Activated CD4-positive, alpha-beta memory T cell treated with anti-CD3 and anti-CD28 coated beads, Interleukin-2, amount 10 ng/mL, durations not matched to agents 7 days and 5 days (primary cell): Measurements from ENCODE around the gene LUC7L. TPM values are rescaled to one million over a fixed set of nuclear protein-coding genes. Genes with fewer than 3 reads are reported as not detected.
"Not testable (repeated sequence)": the region's sequence is repeated elsewhere in the genome, so short reads cannot be mapped to it uniquely, and the experiment has no call there.

Experiments used
- CTCF ChIA-PET: fragments of 350-600 bp; sonication (Branson Sonifier 250); formaldehyde crosslinking; loops from one replicate; lab custom pipeline; 2021; ENCODE audit warnings: antibody characterized with exemption, inconsistent platforms; lab: Charles Lee
- POLR2A ChIA-PET: fragments of 350-600 bp; sonication (Branson Sonifier 250); formaldehyde crosslinking; loops from one replicate; lab custom pipeline; 2021; ENCODE audit warnings: antibody characterized with exemption; lab: Charles Lee
- DNase-seq: peaks from one replicate; pipeline ENCODE4 v3.0.0-alpha.2; 2020
- H3K27ac Mint-ChIP-seq: one replicate; pipeline ENCODE4 v1.8.0; 2021; ENCODE audit warnings: mild to moderate bottlenecking, mixed read lengths
- H3K27me3 Mint-ChIP-seq: one replicate; pipeline ENCODE4 v1.8.0; 2021; ENCODE audit warnings: mixed read lengths
- H3K36me3 Mint-ChIP-seq: one replicate; pipeline ENCODE4 v1.8.0; 2021; ENCODE audit warnings: low read depth, mixed read lengths
- H3K4me1 Mint-ChIP-seq: one replicate; pipeline ENCODE4 v1.8.0; 2021; ENCODE audit warnings: mixed read lengths
- H3K4me3 Mint-ChIP-seq: one replicate; pipeline ENCODE4 v1.8.0; 2021; ENCODE audit warnings: mild to moderate bottlenecking, mixed read lengths
- H3K9me3 Mint-ChIP-seq: one replicate; pipeline ENCODE4 v1.8.0; 2021; ENCODE audit warnings: mixed read lengths
- total RNA-seq, 2 experiments: library from RNA; stranded (reverse); gene quantifications; one replicate each; pipeline ENCODE4 v1.2.3, GENCODE V29; 2021

Gene LUC7L
- total RNA-seq, 2 experiments from 2014 or later = 54.9 to 61.0 TPM

DNA sequence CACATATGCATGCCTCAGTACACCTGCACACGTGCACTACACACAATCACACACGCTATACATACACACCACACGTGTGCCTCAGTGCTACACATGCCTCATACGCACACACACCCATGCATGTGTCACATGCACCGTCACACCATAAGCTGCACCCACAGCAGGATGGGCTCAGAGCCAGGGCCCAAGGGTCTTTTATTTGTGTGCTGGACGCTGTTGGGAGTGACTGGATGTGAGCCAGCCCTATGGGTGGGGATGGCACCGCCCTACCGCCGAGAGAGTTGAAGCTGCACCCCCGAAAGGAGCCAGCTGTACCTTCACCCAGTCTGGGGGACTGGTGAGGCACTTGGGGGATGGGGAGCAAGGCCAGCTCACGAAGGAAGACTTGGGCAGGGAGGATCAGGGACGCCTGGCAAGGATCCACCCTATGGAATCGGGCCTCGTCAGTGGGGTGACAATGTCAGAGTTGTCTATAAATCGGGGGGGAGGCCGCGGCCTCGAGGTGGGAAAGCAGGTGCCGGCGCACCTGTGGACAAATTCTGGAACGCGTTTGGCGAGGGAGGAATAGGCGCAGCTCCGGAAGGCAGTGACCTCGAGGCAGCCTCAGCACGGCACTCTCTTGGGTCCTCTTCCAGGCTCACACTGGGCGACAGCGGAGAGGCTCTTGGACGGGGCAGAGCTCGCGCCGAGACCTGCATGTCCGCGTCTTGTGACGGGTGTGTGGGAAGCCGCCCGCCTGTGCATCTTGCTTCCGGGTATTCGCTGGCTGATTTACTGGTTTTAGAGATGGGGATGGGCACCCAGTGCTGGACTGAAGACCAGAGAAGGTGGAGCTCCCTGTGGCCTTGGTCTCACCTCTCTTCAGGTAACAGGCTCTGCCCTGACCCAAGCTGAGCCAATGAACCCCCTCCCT, 39.1 kb upstream of the LUC7L start:
- Mint-ChIP-seq H3K27ac (no peak overlapping the region), H3K36me3 (no peaks in the 10 kb centered on the region), H3K4me3 (no peak overlapping the region), H3K4me1 (peaks cover 3% of the 10 kb centered on the region), H3K9me3 (peaks cover 3% of the 10 kb centered on the region), H3K27me3 (peaks cover 4% of the 10 kb centered on the region)
- DNase-seq = no peak
- POLR2A ChIA-PET = no interaction called here
- CTCF ChIA-PET = no interaction called here

DNA sequence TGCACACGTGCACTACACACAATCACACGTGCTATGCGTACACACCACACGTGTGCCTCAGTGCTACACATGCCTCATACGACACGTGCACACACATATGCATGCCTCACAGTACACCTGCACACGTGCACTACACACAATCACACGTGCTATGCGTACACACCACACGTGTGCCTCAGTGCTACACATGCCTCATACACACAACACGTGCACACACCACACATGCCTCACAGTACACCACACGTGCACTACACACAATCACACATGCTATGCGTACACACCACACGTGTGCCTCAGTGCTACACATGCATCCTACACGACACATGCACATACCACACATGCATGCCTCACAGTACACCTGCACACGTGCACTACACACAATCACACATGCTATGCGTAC, 38.3 kb upstream of the LUC7L start:
- H3K27me3 Mint-ChIP-seq, H3K9me3 Mint-ChIP-seq, CTCF ChIA-PET, DNase-seq, H3K4me3 Mint-ChIP-seq, H3K36me3 Mint-ChIP-seq, H3K27ac Mint-ChIP-seq, H3K4me1 Mint-ChIP-seq, POLR2A ChIA-PET: not testable (repeated sequence)

- peaks cover 3% of the 10 kb centered on the region for H3K9me3 Mint-ChIP-seq
- no peak overlapping the region for H3K27ac Mint-ChIP-seq
- H3K4me1 Mint-ChIP-seq = peaks cover 3% of the 10 kb centered on the region
- peaks cover 5% of the 10 kb centered on the region for H3K36me3 Mint-ChIP-seq
- H3K4me3 Mint-ChIP-seq = no peak overlapping the region
- H3K27me3 Mint-ChIP-seq = no peaks in the 10 kb centered on the region
- CTCF ChIA-PET = no interaction called here
- no peak for DNase-seq
- POLR2A ChIA-PET = no interaction called here
These were observed 37.3 kb upstream of the LUC7L start for GRCh38 chr16:266258-267164.

- no peak for DNase-seq
These were observed 36.5 kb upstream of the LUC7L start for GRCh38 chr16:265711-266110.

GRCh38 chr16:265002-265529, 35.8 kb upstream of the LUC7L start:
- Mint-ChIP-seq H3K27me3 (no peaks in the 10 kb centered on the region), H3K4me3 (no peak overlapping the region), H3K4me1 (peaks cover 3% of the 10 kb centered on the region), H3K36me3 (peaks cover 5% of the 10 kb centered on the region), H3K9me3 (peaks cover 3% of the 10 kb centered on the region), H3K27ac (no peak overlapping the region)
- ChIA-PET POLR2A (no interaction called here), CTCF (no interaction called here)
- DNase-seq = no peak

More at GRCh38 chr16:265711-266110, 36.5 kb upstream of the LUC7L start:
- POLR2A ChIA-PET = no interaction called here
- CTCF ChIA-PET = no interaction called here
- Mint-ChIP-seq H3K27me3 (no peaks in the 10 kb centered on the region), H3K9me3 (peaks cover 3% of the 10 kb centered on the region), H3K36me3 (peaks cover 5% of the 10 kb centered on the region), H3K4me1 (peaks cover 3% of the 10 kb centered on the region), H3K27ac (no peak overlapping the region), H3K4me3 (no peak overlapping the region)

DNA sequence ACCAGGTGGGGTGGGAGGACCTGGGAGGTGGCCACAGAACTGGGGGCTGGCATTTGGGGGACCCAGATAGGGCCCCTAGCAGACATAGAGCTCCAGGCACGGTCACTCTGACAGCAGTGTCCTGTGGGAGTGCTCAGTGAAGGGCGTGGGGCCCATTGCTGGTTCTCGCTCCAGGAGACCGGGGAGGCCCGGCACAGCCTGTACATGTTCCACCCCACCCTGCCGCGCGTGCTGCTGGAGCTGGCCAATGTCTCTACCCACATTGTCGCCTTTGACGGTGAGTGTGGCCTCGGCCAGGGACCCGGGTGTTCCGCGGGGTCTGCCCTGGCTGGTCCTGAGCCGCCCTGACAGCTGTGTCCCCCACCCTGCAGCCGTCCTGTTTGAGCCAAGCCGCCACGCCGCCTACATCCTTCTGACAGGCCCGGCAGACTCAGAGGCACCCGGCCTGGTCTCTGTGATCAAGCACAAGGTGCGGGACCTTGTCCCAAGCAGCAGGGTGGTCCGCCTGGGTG, 35.2 kb upstream of the LUC7L start:
- peaks cover 3% of the 10 kb centered on the region for H3K4me1 Mint-ChIP-seq
- POLR2A ChIA-PET = no interaction called here
- peaks cover 3% of the 10 kb centered on the region for H3K9me3 Mint-ChIP-seq
- DNase-seq = no peak
- H3K4me3 Mint-ChIP-seq = no peak overlapping the region
- H3K36me3 Mint-ChIP-seq = peaks cover 5% of the 10 kb centered on the region
- CTCF ChIA-PET = no interaction called here
- H3K27me3 Mint-ChIP-seq = no peaks in the 10 kb centered on the region
- no peak overlapping the region for H3K27ac Mint-ChIP-seq

DNA sequence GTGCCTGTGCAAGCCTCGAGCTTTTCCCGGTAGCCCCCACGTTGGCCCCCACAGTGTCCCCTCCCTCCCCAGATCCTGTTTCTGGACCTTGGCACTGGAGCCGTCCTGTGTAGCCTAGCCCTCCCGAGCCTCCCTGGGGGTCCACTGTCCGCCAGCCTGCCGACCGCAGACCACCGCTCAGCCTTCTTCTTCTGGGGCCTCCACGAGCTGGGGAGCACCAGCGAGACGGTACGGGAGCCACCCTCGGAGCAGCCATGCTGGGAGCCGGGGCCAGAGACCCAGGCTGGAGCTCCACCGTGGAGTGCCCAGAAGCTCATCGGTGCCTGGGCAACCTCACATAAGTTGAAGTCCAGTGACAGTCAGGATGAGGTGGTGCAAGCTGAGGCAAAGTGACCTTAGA, 34.7 kb upstream of the LUC7L start:
- peaks cover 3% of the 10 kb centered on the region for H3K9me3 Mint-ChIP-seq
- peaks cover 8% of the 10 kb centered on the region for H3K4me1 Mint-ChIP-seq
- POLR2A ChIA-PET = no interaction called here
- no peak overlapping the region for H3K27ac Mint-ChIP-seq
- H3K36me3 Mint-ChIP-seq = peaks cover 5% of the 10 kb centered on the region
- CTCF ChIA-PET = no interaction called here
- no peak for DNase-seq
- no peak overlapping the region for H3K4me3 Mint-ChIP-seq
- H3K27me3 Mint-ChIP-seq = no peaks in the 10 kb centered on the region

DNA sequence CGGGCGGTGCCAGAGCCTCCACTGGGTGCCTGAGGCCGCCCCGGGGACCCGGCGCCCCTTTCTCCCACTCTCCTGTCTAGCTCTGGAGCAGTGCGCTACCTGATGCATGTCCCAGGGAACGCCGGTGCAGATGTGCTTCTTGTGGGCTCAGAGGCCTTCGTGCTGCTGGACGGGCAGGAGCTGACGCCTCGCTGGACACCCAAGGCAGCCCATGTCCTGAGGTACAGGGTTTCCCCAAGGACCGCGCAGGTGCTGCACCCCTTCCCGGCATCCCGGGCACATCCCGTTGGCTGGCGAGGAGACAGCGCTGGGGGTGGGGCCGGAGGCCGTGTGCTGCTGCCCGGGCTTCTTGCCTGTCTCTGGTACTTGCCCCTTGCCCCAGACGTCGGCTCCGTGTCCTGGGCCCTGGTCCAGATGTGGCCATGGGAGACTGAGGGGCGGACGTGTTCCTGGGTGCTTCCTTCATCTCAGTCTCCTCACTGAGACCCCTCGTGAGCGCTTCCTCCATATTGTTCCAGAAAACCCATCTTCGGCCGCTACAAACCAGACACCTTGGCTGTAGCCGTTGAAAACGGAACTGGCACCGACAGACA, 34.0 kb upstream of the LUC7L start:
- no peak for DNase-seq
- POLR2A ChIA-PET = no interaction called here
- Mint-ChIP-seq H3K27ac (no peak overlapping the region), H3K36me3 (peaks cover 5% of the 10 kb centered on the region), H3K4me1 (peaks cover 9% of the 10 kb centered on the region), H3K27me3 (no peaks in the 10 kb centered on the region), H3K4me3 (no peak overlapping the region), H3K9me3 (peaks cover 3% of the 10 kb centered on the region)
- CTCF ChIA-PET = no interaction called here

DNA sequence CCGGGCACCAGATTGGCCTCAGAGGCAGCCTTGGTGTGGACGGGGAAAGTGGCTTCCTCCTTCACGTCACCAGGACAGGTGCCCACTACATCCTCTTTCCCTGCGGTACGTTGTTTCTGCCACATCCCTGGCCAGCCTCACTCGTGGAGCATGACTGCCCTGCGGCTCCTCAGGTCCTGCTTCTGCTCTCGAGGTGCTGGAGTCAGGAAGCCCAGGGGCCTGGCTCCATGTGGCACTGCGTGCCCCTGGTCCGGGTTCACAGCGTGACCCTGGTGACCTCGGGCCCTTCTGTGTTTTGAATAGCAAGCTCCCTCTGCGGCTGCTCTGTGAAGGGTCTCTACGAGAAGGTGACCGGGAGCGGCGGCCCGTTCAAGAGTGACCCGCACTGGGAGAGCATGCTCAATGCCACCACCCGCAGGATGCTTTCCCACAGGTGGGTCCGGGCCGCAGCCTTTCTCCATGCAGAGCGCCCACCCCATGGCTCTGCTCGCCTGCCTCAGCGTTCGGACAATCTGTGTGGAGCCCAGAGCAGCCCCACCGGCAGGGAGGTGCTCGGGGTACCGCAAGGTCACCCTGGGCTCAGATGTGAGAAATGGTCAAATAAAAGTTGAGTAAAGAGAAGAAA, 33.0 kb upstream of the LUC7L start:
- CTCF ChIA-PET = no interaction called here
- H3K27ac Mint-ChIP-seq = no peak overlapping the region

DNA sequence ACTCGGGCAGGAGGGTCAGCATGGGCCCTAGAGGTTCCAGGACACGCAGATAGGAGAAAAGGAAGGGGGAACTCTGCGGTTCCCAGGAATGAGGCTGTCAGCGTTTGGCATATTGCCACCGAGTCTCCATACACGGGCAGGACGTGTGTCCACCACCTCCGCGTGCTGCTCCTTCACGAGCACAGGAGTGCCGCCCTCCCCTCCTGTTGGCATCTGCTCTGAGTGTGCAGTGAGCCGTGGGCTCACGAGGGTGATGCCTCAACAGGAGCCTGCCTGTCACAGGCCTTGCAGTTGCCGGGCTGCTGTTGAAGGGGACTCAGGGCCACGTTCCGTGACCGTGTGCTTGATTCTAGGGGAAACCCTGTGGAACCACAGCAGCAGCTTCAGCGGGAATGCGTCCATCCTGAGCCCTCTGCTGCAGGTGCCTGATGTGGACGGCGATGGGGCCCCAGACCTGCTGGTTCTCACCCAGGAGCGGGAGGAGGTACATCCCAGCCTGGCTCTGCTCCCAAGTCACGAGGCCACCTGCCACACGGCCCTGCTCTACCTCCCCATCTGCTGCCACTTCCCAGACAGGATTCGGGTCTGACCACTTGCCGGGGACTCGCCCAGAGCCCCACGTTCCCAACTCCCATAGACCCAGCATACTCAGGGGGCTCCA, 31.9 kb upstream of the LUC7L start:
- H3K9me3 Mint-ChIP-seq = no peaks in the 10 kb centered on the region
- H3K27ac Mint-ChIP-seq = no peak overlapping the region
- POLR2A ChIA-PET = no interaction called here
- no peak overlapping the region for H3K4me3 Mint-ChIP-seq
- peaks cover 12% of the 10 kb centered on the region for H3K4me1 Mint-ChIP-seq
- H3K36me3 Mint-ChIP-seq = peaks cover 7% of the 10 kb centered on the region
- DNase-seq = no peak
- CTCF ChIA-PET = no interaction called here
- H3K27me3 Mint-ChIP-seq = no peaks in the 10 kb centered on the region

More for the DNA sequence above, 33.0 kb upstream of the LUC7L start:
- DNase-seq = no peak
- Mint-ChIP-seq H3K4me3 (no peak overlapping the region), H3K9me3 (no peaks in the 10 kb centered on the region), H3K4me1 (peaks cover 11% of the 10 kb centered on the region), H3K27me3 (no peaks in the 10 kb centered on the region), H3K36me3 (peaks cover 7% of the 10 kb centered on the region)
- POLR2A ChIA-PET = no interaction called here

DNA sequence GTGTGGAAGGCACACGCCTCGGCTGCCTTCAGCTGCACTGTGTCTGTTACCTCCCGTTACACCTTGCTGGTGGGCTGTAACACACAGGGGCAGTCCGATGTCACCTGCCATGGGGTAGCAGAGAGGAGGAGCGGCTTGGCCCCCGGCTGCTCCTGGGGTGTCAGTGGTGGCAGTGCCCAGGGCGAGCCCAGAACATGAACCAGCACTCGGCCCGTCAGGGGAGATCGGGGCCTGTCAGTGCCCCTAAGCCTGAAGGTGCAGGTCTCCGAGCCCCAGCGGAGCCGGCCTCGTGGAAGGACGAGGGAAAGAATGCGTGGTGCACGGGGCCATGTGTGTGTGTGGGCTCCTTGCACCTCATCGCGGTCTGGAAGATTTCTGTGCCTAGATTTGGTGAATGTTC, 31.1 kb upstream of the LUC7L start:
- Mint-ChIP-seq H3K27ac (no peak overlapping the region), H3K4me1 (peaks cover 18% of the 10 kb centered on the region), H3K4me3 (no peak overlapping the region), H3K9me3 (no peaks in the 10 kb centered on the region), H3K36me3 (peaks cover 12% of the 10 kb centered on the region), H3K27me3 (no peaks in the 10 kb centered on the region)
- DNase-seq = no peak
- ChIA-PET POLR2A (no interaction called here), CTCF (no interaction called here)

- H3K9me3 Mint-ChIP-seq = no peaks in the 10 kb centered on the region
- POLR2A ChIA-PET = no interaction called here
- H3K27ac Mint-ChIP-seq = no peak overlapping the region
- no peak overlapping the region for H3K4me3 Mint-ChIP-seq
- peaks cover 14% of the 10 kb centered on the region for H3K36me3 Mint-ChIP-seq
- peaks cover 21% of the 10 kb centered on the region for H3K4me1 Mint-ChIP-seq
- CTCF ChIA-PET = no interaction called here
- DNase-seq = no peak
- H3K27me3 Mint-ChIP-seq = no peaks in the 10 kb centered on the region
These were observed 30.6 kb upstream of the LUC7L start for GRCh38 chr16:259814-260253.
